ENCODE measurements around the gene CYBA.

The CYBA gene

GRCh38 chr16:88642881-88643643 lies 7.8 kb downstream of the CYBA start:
- no peak for DNase-seq

GRCh38 chr16:88640498-88641247 lies 10.2 kb downstream of the CYBA start:
- DNase-seq: no peak

- DNase-seq: no peak
Measured at GRCh38 chr16:88640039-88640495, 10.8 kb downstream of the CYBA start.

- no peak for DNase-seq
Measured at GRCh38 chr16:88639231-88640038, 11.4 kb downstream of the CYBA start.

- no peak for DNase-seq
Measured at GRCh38 chr16:88638323-88639230, 12.3 kb downstream of the CYBA start, which contains the start of gene IL17C. TSS of gene IL17C (plus strand) at chr16:88638572. CDS start at chr16:88638642, 70 bp downstream.

- DNase-seq: no peak
Measured at GRCh38 chr16:88636488-88637265, 14.2 kb downstream of the CYBA start.

GRCh38 chr16:88635671-88636319 lies 15.1 kb downstream of the CYBA start:
- DNase-seq: no peak

- no peak for DNase-seq
Measured at GRCh38 chr16:88634994-88635670, 15.7 kb downstream of the CYBA start.

GRCh38 chr16:88634141-88634993 lies 16.5 kb downstream of the CYBA start:
- no peak for DNase-seq

GRCh38 chr16:88633684-88634140 lies 17.1 kb downstream of the CYBA start:
- no peak for DNase-seq

GRCh38 chr16:88632587-88632930 lies 18.3 kb downstream of the CYBA start:
- DNase-seq: no peak

- DNase-seq: no peak
Measured at GRCh38 chr16:88631920-88632586, 18.8 kb downstream of the CYBA start.

GRCh38 chr16:88631384-88631783 lies 19.5 kb downstream of the CYBA start:
- no peak for DNase-seq

GRCh38 chr16:88630941-88631340 lies 19.9 kb downstream of the CYBA start:
- no peak for DNase-seq

GRCh38 chr16:88630433-88630832 lies 20.4 kb downstream of the CYBA start:
- no peak for DNase-seq

GRCh38 chr16:88629835-88630234 lies 21.0 kb downstream of the CYBA start:
- no peak for DNase-seq

- DNase-seq: no peak
Measured at GRCh38 chr16:88628512-88628974, 22.3 kb downstream of the CYBA start.

All from GDM1 (cell line).